ENCODE results near the gene ADAMTS12. TPM values are rescaled to one million over a fixed set of nuclear protein-coding genes. Genes with fewer than 3 reads are reported as not detected.

Gene ADAMTS12
- total RNA-seq, 1 experiment from 2014 or later = 0.15 TPM

- no peak overlapping the region for H3K27ac ChIP-seq (ENCODE audit: low read length)
- no peaks in the 10 kb centered on the region for H3K36me3 ChIP-seq (ENCODE audit: control insufficient read depth, insufficient read depth, low read length)
- DNase-seq (ENCODE audit: low read depth, low spot score) (no peak), ATAC-seq (no peak)
- no peaks in the 10 kb centered on the region for H3K4me1 ChIP-seq (ENCODE audit: control insufficient read depth, insufficient read depth, low read length)
- no peaks in the 10 kb centered on the region for H3K9me3 ChIP-seq (ENCODE audit: control insufficient read depth, insufficient read depth, low read depth, low read length)
- POLR2A ChIA-PET = no interaction called here
- BruUV-seq (replicated peaks) = no TSS peak
- no peak for TF ChIP-seq POLR2AphosphoS5 (IDR thresholded peaks at IDR 0.05; ENCODE audit: low read depth, low read length)
- TF ChIP-seq CTCF (IDR thresholded peaks at IDR 0.05) = no peak
- TF ChIP-seq SIN3A (IDR thresholded peaks at IDR 0.05; ENCODE audit: borderline replicate concordance, insufficient read depth, low read depth, low read length) = no peak
- no peak for TF ChIP-seq REST (IDR thresholded peaks at IDR 0.05; ENCODE audit: insufficient read depth in 1 of 2, low read depth in 2 of 2, low read length in 1 of 2)
- no peak for TF ChIP-seq TCF7L2 (IDR thresholded peaks at IDR 0.05; ENCODE audit: low read depth, low read length)
- CTCF ChIA-PET = no interaction called here
- intact Hi-C loops (cut with micrococcal nuclease; ENCODE audit: unreplicated experiment) (no loop called here), in situ Hi-C loops (cut with HindIII; ENCODE audit: low pct_unique_long_range_greater_than_20kb, low sequenced_read_pairs) (no loop called here)
- H3K4me3 ChIP-seq (ENCODE audit: low read depth in 2 of 2, low read length in 2 of 2) = no peak overlapping the region
- H3K27me3 ChIP-seq (ENCODE audit: control insufficient read depth, insufficient read depth, low read length) = no peaks in the 10 kb centered on the region; the same call in 1 of the 2 replicates
Observed at GRCh38 chr5:33827018-33827707, 64.6 kb downstream of the ADAMTS12 start.

- no peak for ATAC-seq
- no peak for DNase-seq (ENCODE audit: low read depth, low spot score)
- ChIA-PET CTCF (no interaction called here), POLR2A (no interaction called here)
- no peak for TF ChIP-seq REST (IDR thresholded peaks at IDR 0.05; ENCODE audit: insufficient read depth in 1 of 2, low read depth in 2 of 2, low read length in 1 of 2)
- no peak for TF ChIP-seq SIN3A (IDR thresholded peaks at IDR 0.05; ENCODE audit: borderline replicate concordance, insufficient read depth, low read depth, low read length)
- no peak for TF ChIP-seq TCF7L2 (IDR thresholded peaks at IDR 0.05; ENCODE audit: low read depth, low read length)
- Histone ChIP-seq H3K9me3 (ENCODE audit: control insufficient read depth, insufficient read depth, low read depth, low read length) (no peaks in the 10 kb centered on the region), H3K36me3 (ENCODE audit: control insufficient read depth, insufficient read depth, low read length) (no peaks in the 10 kb centered on the region), H3K4me3 (ENCODE audit: low read depth in 2 of 2, low read length in 2 of 2) (no peak overlapping the region), H3K4me1 (ENCODE audit: control insufficient read depth, insufficient read depth, low read length) (no peaks in the 10 kb centered on the region), H3K27ac (ENCODE audit: low read length) (no peak overlapping the region), H3K27me3 (ENCODE audit: control insufficient read depth, insufficient read depth, low read length) (no peaks in the 10 kb centered on the region; the same call in 1 of the 2 replicates)
- intact Hi-C loops (cut with micrococcal nuclease; ENCODE audit: unreplicated experiment) (no loop called here), in situ Hi-C loops (cut with HindIII; ENCODE audit: low pct_unique_long_range_greater_than_20kb, low sequenced_read_pairs) (no loop called here)
- no TSS peak for BruUV-seq (replicated peaks)
Observed at GRCh38 chr5:33824516-33825195, 67.1 kb downstream of the ADAMTS12 start.
